ENCODE data around the gene DCAF10.
"Not testable (repeated sequence)": the region's sequence is repeated elsewhere in the genome, so short reads cannot be mapped to it uniquely, and the experiment has no call there.

GRCh38 chr9:37809676-37810075, 9.1 kb downstream of the DCAF10 start:
- TF ChIP-seq EZH2 (IDR thresholded peaks at IDR 0.05); POLR2AphosphoS5 (IDR thresholded peaks at IDR 0.05; ENCODE audit: borderline replicate concordance, low read depth, low read length); FOXP2 (optimal IDR thresholded peaks at IDR 0.05; ENCODE audit: control extremely low read depth, extremely low read length, insufficient read depth): not testable (repeated sequence)

All from SK-N-MC (cell line).